Measurements from ENCODE around the gene DLX6.

DNA sequence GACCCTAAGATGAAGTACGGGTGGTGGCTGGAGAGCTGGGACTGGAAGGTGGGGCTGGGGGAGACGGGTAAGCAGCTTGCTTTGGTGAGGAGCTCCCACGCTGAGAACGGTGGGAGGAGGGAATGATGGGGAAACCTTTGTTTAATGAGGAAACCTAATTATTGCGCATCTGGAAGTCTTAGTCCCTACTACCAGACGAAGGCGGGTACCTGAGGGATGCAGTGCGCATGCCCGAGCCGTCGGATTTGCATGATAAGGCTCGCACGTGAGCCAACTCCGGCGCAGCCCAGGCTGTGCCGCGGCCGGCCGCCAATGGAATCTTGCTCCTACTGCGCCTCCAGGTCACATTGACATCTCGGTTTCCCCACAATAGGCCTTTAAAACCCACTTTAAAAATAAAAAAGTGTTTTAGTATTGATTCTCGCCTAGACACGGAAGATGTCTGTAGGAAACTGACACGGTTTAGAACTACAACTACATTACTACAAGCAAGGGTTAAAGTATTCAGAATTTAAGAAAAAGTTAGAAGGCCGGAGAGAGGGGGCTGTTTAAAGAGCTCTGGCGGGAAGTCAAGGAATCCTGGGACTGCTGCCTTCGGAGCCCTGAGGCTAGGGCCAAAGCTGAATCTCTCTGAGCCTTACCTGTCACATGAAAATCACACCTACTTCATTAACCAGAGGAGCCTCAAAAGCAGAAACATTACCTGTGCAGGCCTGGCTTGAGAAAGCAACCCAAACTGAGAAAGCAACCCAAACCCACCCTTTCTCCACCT, 12.1 kb upstream of the DLX6 start:
- TF ChIP-seq, protein P1, sequence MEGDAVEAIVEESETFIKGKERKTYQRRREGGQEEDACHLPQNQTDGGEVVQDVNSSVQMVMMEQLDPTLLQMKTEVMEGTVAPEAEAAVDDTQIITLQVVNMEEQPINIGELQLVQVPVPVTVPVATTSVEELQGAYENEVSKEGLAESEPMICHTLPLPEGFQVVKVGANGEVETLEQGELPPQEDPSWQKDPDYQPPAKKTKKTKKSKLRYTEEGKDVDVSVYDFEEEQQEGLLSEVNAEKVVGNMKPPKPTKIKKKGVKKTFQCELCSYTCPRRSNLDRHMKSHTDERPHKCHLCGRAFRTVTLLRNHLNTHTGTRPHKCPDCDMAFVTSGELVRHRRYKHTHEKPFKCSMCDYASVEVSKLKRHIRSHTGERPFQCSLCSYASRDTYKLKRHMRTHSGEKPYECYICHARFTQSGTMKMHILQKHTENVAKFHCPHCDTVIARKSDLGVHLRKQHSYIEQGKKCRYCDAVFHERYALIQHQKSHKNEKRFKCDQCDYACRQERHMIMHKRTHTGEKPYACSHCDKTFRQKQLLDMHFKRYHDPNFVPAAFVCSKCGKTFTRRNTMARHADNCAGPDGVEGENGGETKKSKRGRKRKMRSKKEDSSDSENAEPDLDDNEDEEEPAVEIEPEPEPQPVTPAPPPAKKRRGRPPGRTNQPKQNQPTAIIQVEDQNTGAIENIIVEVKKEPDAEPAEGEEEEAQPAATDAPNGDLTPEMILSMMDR (IDR thresholded peaks at IDR 0.05): no peak
- TF ChIP-seq POLR2A (IDR thresholded peaks at IDR 0.05): no peak
